IPS-20b (cell line): Measurements from ENCODE around the gene AGL.
"Not testable (repeated sequence)": the region's sequence is repeated elsewhere in the genome, so short reads cannot be mapped to it uniquely, and the experiment has no call there.

Source experiments
- H3K27ac ChIP-seq: one replicate; pipeline ENCODE4 v1.5.1; 2013; ENCODE audit warnings: low read length
- H3K27me3 ChIP-seq: 2 replicates; pipeline ENCODE4 v1.6.1; 2013; ENCODE audit warnings: mild to moderate bottlenecking, low read length, inconsistent platforms; ENCODE audit not compliant: insufficient read depth
- H3K36me3 ChIP-seq: 2 replicates; pipeline ENCODE4 v1.6.1; 2013; ENCODE audit warnings: low read depth, mild to moderate bottlenecking, inconsistent platforms, low read length, moderate library complexity; ENCODE audit not compliant: insufficient read depth
- H3K4me1 ChIP-seq: 2 replicates; pipeline ENCODE4 v1.6.1; 2013; ENCODE audit warnings: mild to moderate bottlenecking, control low read depth, inconsistent platforms, low read length, moderate library complexity; ENCODE audit not compliant: insufficient read depth
- H3K4me3 ChIP-seq: 2 replicates; pipeline ENCODE4 v1.5.1; 2013; ENCODE audit warnings: mild to moderate bottlenecking, low read length, inconsistent platforms
- H3K9ac ChIP-seq: 2 replicates; pipeline ENCODE4 v1.6.1; 2013; ENCODE audit warnings: low read depth, mild to moderate bottlenecking, inconsistent platforms, low read length, moderate library complexity
- H3K9me3 ChIP-seq: 2 replicates; pipeline ENCODE4 v1.6.1; 2013; ENCODE audit warnings: mild to moderate bottlenecking, low read depth, low read length, inconsistent platforms; ENCODE audit not compliant: insufficient read depth

AGL gene

GRCh38 chr1:99944192-99944591, 94.0 kb downstream of the AGL start:
- Histone ChIP-seq H3K27me3 (no peaks in the 10 kb centered on the region), H3K9ac (no peak overlapping the region), H3K4me1 (no peaks in the 10 kb centered on the region), H3K27ac (no peak overlapping the region), H3K9me3 (no peaks in the 10 kb centered on the region), H3K36me3 (no peaks in the 10 kb centered on the region), H3K4me3 (no peak overlapping the region)

GRCh38 chr1:99945174-99945573, 95.0 kb downstream of the AGL start:
- no peak overlapping the region for H3K4me3 ChIP-seq
- H3K9ac ChIP-seq = no peak overlapping the region
- H3K36me3 ChIP-seq = no peaks in the 10 kb centered on the region
- H3K9me3 ChIP-seq = no peaks in the 10 kb centered on the region
- H3K27me3 ChIP-seq = no peaks in the 10 kb centered on the region
- no peak overlapping the region for H3K27ac ChIP-seq
- H3K4me1 ChIP-seq = no peaks in the 10 kb centered on the region

DNA sequence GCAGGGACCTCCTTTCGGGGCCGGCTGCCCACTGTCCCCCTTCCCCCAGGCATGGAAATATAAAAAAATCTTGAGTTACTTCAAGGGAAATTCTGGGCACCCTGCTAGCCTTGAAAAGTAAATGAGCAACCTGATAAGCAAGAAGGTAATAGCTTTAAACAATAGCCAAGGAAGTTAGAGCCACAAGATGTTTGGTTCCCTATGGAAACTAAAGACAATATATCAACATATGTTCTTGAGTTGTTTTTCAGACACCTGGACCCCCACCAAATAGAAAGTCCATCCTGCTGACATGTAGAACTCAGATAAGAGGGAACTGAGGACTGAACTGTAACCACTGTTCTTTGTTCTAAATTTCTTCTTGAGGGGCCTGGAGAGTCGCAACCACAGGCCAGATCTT, 100.3 kb downstream of the AGL start:
- H3K4me3 ChIP-seq = no peak overlapping the region
- no peaks in the 10 kb centered on the region for H3K4me1 ChIP-seq
- no peak overlapping the region for H3K27ac ChIP-seq
- no peak overlapping the region for H3K9ac ChIP-seq
- H3K27me3 ChIP-seq = no peaks in the 10 kb centered on the region
- 0 out of 2 replicates have a peak, but pooled peaks cover 3% of the 10 kb centered on the region for H3K9me3 ChIP-seq
- H3K36me3 ChIP-seq = no peaks in the 10 kb centered on the region

DNA sequence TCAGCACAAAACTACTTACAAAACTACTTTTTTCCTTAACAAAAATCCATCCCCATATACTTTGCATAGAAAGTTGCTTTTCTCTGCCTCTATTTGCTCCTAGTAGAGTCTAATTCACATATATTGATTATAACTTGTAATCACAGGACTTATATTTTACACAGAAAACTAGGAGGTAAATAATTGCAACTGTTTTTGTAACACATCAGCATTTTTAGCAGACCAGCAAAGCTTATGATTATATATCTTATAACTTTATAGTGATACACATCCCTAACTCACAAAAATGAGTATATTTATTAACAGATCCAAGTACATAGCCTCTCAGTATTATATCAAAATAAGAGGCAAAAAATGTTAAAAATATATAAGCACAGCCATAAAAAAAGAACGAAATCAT, 102.4 kb downstream of the AGL start:
- no peaks in the 10 kb centered on the region for H3K4me1 ChIP-seq
- no peak overlapping the region for H3K9ac ChIP-seq
- no peaks in the 10 kb centered on the region for H3K36me3 ChIP-seq
- H3K27ac ChIP-seq = no peak overlapping the region
- no peak overlapping the region for H3K4me3 ChIP-seq
- H3K27me3 ChIP-seq = no peaks in the 10 kb centered on the region
- 0 out of 2 replicates have a peak, but pooled peaks cover 3% of the 10 kb centered on the region for H3K9me3 ChIP-seq

DNA sequence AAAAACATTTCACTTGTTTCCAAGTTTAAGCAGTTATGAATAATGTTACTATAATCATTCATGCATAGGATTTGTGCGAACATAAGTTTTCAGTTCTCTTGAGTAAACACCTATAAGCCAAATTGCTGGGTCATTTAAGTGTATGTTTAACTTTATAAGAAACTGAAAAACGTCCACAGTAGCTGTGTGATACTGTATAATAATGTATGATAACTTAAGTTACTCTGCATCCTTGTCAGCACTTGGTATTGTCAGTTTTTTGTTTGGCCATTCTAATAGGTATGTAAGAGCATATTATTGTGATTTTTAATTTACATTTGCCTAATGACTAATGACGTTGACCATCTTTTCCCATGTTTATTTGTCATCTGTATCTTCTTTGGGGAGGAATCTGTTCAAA, 105.2 kb downstream of the AGL start:
- Histone ChIP-seq H3K4me1 (peaks cover 4% of the 10 kb centered on the region; the same call in 1 of the 2 replicates), H3K27me3 (no peaks in the 10 kb centered on the region), H3K27ac (no peak overlapping the region), H3K9me3 (0 out of 2 replicates have a peak, but pooled peaks cover 3% of the 10 kb centered on the region), H3K4me3 (no peak overlapping the region), H3K36me3 (no peaks in the 10 kb centered on the region), H3K9ac (no peak overlapping the region)

DNA sequence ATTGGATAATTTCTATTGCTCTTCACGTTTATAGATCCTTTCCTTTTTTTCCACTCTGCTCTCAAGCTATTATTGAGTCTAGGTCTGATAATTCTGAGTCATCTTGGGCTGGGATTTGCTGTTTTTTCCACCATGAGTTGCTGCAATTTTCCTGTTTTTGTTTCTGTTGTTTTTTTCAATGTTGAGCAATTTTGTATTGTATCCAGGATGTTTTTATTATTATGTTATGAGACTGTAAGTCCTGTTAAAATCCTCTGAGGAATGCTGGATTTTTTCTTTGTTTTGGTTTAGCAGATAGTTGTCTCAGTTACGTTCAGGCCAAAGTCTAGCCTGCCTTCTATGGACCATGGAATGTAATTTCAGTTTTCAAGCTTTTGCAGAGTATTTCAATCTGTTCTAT, 106.6 kb downstream of the AGL start:
- H3K9ac ChIP-seq = no peak overlapping the region
- H3K27ac ChIP-seq = no peak overlapping the region

GRCh38 chr1:99957818-99958217, 107.7 kb downstream of the AGL start:
- H3K4me1 ChIP-seq = peaks cover 4% of the 10 kb centered on the region; the same call in 1 of the 2 replicates
- H3K9ac ChIP-seq = no peak overlapping the region
- 0 out of 2 replicates have a peak, but pooled peaks cover 3% of the 10 kb centered on the region for H3K9me3 ChIP-seq
- no peak overlapping the region for H3K4me3 ChIP-seq
- no peaks in the 10 kb centered on the region for H3K27me3 ChIP-seq
- no peak overlapping the region for H3K27ac ChIP-seq
- H3K36me3 ChIP-seq = no peaks in the 10 kb centered on the region

More for the DNA sequence above, 106.6 kb downstream of the AGL start:
- Histone ChIP-seq H3K4me3 (no peak overlapping the region), H3K9me3 (0 out of 2 replicates have a peak, but pooled peaks cover 3% of the 10 kb centered on the region), H3K27me3 (no peaks in the 10 kb centered on the region), H3K36me3 (no peaks in the 10 kb centered on the region), H3K4me1 (peaks cover 4% of the 10 kb centered on the region; the same call in 1 of the 2 replicates)

- not testable (repeated sequence) for H3K36me3 ChIP-seq, H3K4me1 ChIP-seq, H3K27ac ChIP-seq, H3K4me3 ChIP-seq, H3K9me3 ChIP-seq, H3K9ac ChIP-seq, H3K27me3 ChIP-seq
Measured at GRCh38 chr1:99959189-99959705, 109.1 kb downstream of the AGL start.

GRCh38 chr1:99960260-99960659, 110.1 kb downstream of the AGL start:
- H3K36me3 ChIP-seq, H3K9me3 ChIP-seq, H3K4me3 ChIP-seq, H3K4me1 ChIP-seq, H3K27me3 ChIP-seq, H3K27ac ChIP-seq, H3K9ac ChIP-seq: not testable (repeated sequence)

DNA sequence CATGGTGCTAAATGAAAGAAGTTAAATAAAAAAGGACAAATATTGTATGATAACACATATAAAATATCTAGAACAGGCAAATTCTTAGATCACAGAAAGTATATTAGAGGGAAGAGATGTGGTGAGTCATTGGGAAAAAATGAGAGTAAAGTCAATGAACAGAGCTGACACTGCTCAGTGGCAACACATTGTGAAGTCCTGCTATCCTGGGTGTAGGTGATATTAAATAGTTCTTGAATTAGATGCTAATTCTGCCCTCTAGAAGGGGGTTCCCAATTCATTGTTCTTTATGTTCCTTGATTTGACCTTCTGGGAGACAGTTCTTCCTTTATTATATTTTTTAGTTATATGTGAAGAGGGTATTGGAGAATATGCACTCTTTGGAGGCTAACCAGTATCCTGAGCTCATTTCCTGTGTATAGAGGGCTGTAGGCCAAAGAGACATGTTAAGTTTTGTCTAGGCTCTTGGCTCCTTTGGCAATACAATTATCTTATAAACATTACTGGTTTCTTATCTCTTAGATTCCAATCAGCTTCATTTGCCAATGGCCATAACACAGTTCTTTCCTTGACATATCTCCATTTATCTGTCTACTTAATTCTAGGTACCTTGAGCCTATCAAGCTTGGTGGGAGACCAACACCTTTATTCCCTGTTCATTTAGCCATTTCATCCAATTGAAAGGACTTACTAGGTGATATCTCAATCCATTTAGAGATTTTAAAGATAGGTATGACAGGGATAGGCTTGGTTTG, 113.1 kb downstream of the AGL start:
- no peak overlapping the region for H3K27ac ChIP-seq
- H3K36me3 ChIP-seq = no peaks in the 10 kb centered on the region
- no peak overlapping the region for H3K9ac ChIP-seq
- no peaks in the 10 kb centered on the region for H3K9me3 ChIP-seq
- no peaks in the 10 kb centered on the region for H3K27me3 ChIP-seq
- H3K4me1 ChIP-seq = peaks cover 1% of the 10 kb centered on the region; the same call in 1 of the 2 replicates
- H3K4me3 ChIP-seq = no peak overlapping the region

DNA sequence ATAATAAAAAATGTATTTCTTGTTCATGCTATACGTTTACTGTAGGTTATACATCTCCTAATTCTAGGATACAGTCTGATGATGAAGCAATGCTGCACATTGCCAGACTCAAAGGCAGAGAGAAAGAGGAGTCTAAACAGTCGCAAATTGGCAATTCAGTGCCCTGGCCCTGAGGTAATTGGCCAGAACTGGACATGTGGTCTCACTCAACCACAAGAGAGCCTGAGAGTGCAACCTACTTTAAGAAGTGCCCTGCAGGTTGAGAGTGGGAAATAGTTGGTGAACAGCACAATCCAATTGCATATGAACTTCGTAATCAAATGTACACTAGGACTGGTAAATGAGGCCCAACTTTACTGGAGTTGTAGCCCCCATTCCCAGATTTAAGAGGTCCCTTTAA, 114.6 kb downstream of the AGL start:
- Histone ChIP-seq H3K4me3 (no peak overlapping the region), H3K4me1 (peaks cover 7% of the 10 kb centered on the region; the same call in 1 of the 2 replicates), H3K36me3 (no peaks in the 10 kb centered on the region)

More for the DNA sequence above, 114.6 kb downstream of the AGL start:
- H3K27ac ChIP-seq = no peak overlapping the region
- no peaks in the 10 kb centered on the region for H3K9me3 ChIP-seq
- no peaks in the 10 kb centered on the region for H3K27me3 ChIP-seq
- H3K9ac ChIP-seq = no peak overlapping the region
